Smooth muscle cell of the pulmonary artery (primary cell): ENCODE measurements around the gene FAM168A. TPM values are rescaled to one million over a fixed set of nuclear protein-coding genes. Genes with fewer than 3 reads are reported as not detected.

Experiments
- total RNA-seq: library from RNA; depleted of rRNA; stranded (reverse); fragments of >200 nt; gene quantifications from 2 replicates; pipeline ENCODE4 v1.2.3, GENCODE V29; 2014

Gene FAM168A
- 43.2 and 49.1 TPM in 2 replicates for total RNA-seq

DNA sequence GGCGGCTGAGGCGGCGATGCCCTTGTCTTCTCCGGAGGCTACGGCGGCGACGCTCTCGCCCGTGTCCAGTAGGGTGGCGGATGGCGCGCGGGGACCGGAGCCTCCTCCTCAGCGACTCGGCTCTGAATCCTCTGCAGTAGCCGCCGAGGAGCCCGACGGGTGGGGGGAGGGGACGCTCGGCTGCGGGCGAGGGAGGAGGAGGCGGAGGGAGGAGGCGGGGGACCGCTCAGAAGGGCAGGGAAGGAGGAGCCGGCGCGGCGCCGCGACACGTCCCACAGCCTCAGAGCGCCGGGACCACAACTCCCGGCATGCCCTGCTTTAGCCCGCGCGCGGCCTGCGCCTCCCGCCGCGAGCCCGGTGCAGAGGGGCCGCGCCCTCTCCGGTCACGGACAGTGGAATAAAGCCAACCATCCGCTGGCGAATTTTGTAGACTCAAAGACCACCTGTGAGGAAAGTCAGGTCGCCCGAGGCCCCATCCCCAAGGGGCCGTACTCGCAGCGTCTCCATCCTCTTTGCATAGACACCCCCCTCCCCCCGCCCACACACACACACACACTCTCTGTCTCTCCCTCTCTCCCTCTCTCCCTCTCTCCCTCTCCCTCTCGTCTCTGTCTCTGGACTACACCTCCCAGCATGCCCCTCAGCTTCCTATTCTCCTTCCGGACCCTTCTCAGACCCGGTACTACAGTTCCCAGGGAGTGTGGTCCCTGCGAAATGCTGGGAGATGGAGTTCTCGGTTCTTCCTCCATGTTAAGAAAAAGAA lies at the start of gene FAM168A:
TSS of gene FAM168A (minus strand) at position 157 of the 763 bp plus-strand sequence. CDS start 129,638 bp downstream, outside the sequence.

GRCh38 chr11:73645972-73646631 lies 48.2 kb upstream of the FAM168A start, which contains the start of gene PLEKHB1:
TSS of gene PLEKHB1 (plus strand) at chr11:73646581. CDS start at chr11:73646609, 28 bp downstream.

GRCh38 chr11:73376160-73376802 lies 221.6 kb downstream of the FAM168A start, which contains the start of gene RELT:
TSS of gene RELT (plus strand) at chr11:73376399. CDS start at chr11:73389137, 12,738 bp downstream.

Other genes starting within 250 kb of the FAM168A start
- gene RELT, start 221.7 kb downstream of the FAM168A start, total RNA-seq: 5.1 TPM in 2 replicates
- 2.1 and 2.5 TPM in 2 replicates for gene PLEKHB1, start 48.5 kb upstream of the FAM168A start, total RNA-seq
- 130 and 148 TPM in 2 replicates for gene RAB6A, start 163.0 kb upstream of the FAM168A start, total RNA-seq
- gene MRPL48, start 189.8 kb upstream of the FAM168A start, total RNA-seq: 18.3 and 20.3 TPM in 2 replicates